ENCODE measurements around the gene CELSR1. TPM values are rescaled to one million over a fixed set of nuclear protein-coding genes. Genes with fewer than 3 reads are reported as not detected.

Gene CELSR1
- polyA plus RNA-seq, 4 donors, result 0.27 to 3.0 (median 1.9) TPM; not detected in 1

GRCh38 chr22:46428171-46428570, 109.2 kb downstream of the CELSR1 start:
- FAIRE-seq, result no peak
- 93 to 95% (median 93%) methylated on average over 17 to 18 of the region's 18 CpGs for WGBS, 3 donors
- H3K4me1 ChIP-seq (ENCODE audit: control insufficient read depth in 3 of 3, insufficient read depth in 2 of 3, low read depth in 1 of 3, low read length in 2 of 3), result peaks cover 2 to 32% (median 6%) of the 10 kb centered on the region in 3 donors

DNA sequence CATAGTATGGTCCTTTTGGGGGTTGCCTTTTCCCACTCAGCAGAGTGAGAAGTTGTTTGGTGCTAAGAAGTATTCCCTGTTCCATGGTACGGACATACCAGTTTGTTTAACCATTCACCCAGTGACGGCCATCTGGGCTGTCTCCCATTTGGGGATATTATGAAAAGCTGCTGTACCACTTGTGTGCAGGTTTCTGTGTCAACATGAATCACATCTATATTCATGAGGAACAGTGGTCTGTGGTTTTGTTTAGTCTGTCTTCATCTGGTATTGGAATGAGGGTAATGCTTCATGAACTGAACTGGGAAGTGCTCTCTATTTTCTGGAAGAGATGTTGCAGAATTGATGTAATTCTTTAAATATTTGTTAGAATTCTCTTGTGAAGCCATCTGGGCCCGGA, 112.4 kb downstream of the CELSR1 start:
- Histone ChIP-seq H3K27me3 (ENCODE audit: control insufficient read depth in 3 of 3, insufficient read depth in 3 of 3, low read length in 3 of 3) (no peaks in the 10 kb centered on the region), H3K4me3 (ENCODE audit: low read depth in 1 of 3, low read length in 3 of 3) (no peak overlapping the region), H3K27ac (ENCODE audit: low read depth in 1 of 3, low read length in 2 of 3) (no peak overlapping the region), H3K9me3 (ENCODE audit: control insufficient read depth in 2 of 2, insufficient read depth in 1 of 2, low read depth in 1 of 2, low read length in 1 of 2) (peaks cover 0 to 6% of the 10 kb centered on the region in 2 donors), H3K36me3 (ENCODE audit: control insufficient read depth in 3 of 3, insufficient read depth in 2 of 3, low read depth in 1 of 3, low read length in 3 of 3) (peaks cover 0 to 4% (median 0%) of the 10 kb centered on the region in 3 donors), H3K4me1 (ENCODE audit: control insufficient read depth in 3 of 3, insufficient read depth in 2 of 3, low read depth in 1 of 3, low read length in 2 of 3) (peaks cover 0 to 7% (median 0%) of the 10 kb centered on the region in 3 donors)
- no peak for DNase-seq
- no peak for FAIRE-seq
- 65 to 82% (median 65%) methylated on average over 3 of the region's 3 CpGs for WGBS, 3 donors

More at GRCh38 chr22:46428171-46428570, 109.2 kb downstream of the CELSR1 start:
- H3K36me3 ChIP-seq (ENCODE audit: control insufficient read depth in 3 of 3, insufficient read depth in 2 of 3, low read depth in 1 of 3, low read length in 3 of 3), result peaks cover 0 to 5% (median 0%) of the 10 kb centered on the region in 3 donors
- H3K4me3 ChIP-seq (ENCODE audit: low read depth in 1 of 3, low read length in 3 of 3), result no peak overlapping the region
- H3K9me3 ChIP-seq (ENCODE audit: control insufficient read depth in 2 of 2, insufficient read depth in 1 of 2, low read depth in 1 of 2, low read length in 1 of 2), result peaks cover 0 to 6% of the 10 kb centered on the region in 2 donors
- DNase-seq, result no peak
- no peak overlapping the region for H3K27ac ChIP-seq (ENCODE audit: low read depth in 1 of 3, low read length in 2 of 3)
- H3K27me3 ChIP-seq (ENCODE audit: control insufficient read depth in 3 of 3, insufficient read depth in 3 of 3, low read length in 3 of 3), result no peaks in the 10 kb centered on the region

- H3K36me3 ChIP-seq (ENCODE audit: control insufficient read depth in 3 of 3, insufficient read depth in 2 of 3, low read depth in 1 of 3, low read length in 3 of 3), result peaks cover 0 to 3% (median 0%) of the 10 kb centered on the region in 3 donors
- peaks cover 0 to 2% (median 0%) of the 10 kb centered on the region in 3 donors for H3K4me1 ChIP-seq (ENCODE audit: control insufficient read depth in 3 of 3, insufficient read depth in 2 of 3, low read depth in 1 of 3, low read length in 2 of 3)
- DNase-seq, result no peak
- H3K27me3 ChIP-seq (ENCODE audit: control insufficient read depth in 3 of 3, insufficient read depth in 3 of 3, low read length in 3 of 3), result no peaks in the 10 kb centered on the region
- WGBS, 3 donors, result 39 to 64% (median 56%) methylated on average over 5 of the region's 5 CpGs
- no peak overlapping the region for H3K4me3 ChIP-seq (ENCODE audit: low read depth in 1 of 3, low read length in 3 of 3)
- no peak for FAIRE-seq
- no peak overlapping the region for H3K27ac ChIP-seq (ENCODE audit: low read depth in 1 of 3, low read length in 2 of 3)
- H3K9me3 ChIP-seq (ENCODE audit: control insufficient read depth in 2 of 2, insufficient read depth in 1 of 2, low read depth in 1 of 2, low read length in 1 of 2), result peaks cover 0 to 6% of the 10 kb centered on the region in 2 donors
Measured at GRCh38 chr22:46424496-46424895, 112.9 kb downstream of the CELSR1 start.

GRCh38 chr22:46422896-46423295, 114.5 kb downstream of the CELSR1 start:
- Histone ChIP-seq H3K4me3 (ENCODE audit: low read depth in 1 of 3, low read length in 3 of 3) (no peak overlapping the region), H3K36me3 (ENCODE audit: control insufficient read depth in 3 of 3, insufficient read depth in 2 of 3, low read depth in 1 of 3, low read length in 3 of 3) (peaks cover 0 to 3% (median 0%) of the 10 kb centered on the region in 3 donors), H3K27ac (ENCODE audit: low read depth in 1 of 3, low read length in 2 of 3) (no peak overlapping the region), H3K9me3 (ENCODE audit: control insufficient read depth in 2 of 2, insufficient read depth in 1 of 2, low read depth in 1 of 2, low read length in 1 of 2) (peaks cover 0 to 6% of the 10 kb centered on the region in 2 donors), H3K4me1 (ENCODE audit: control insufficient read depth in 3 of 3, insufficient read depth in 2 of 3, low read depth in 1 of 3, low read length in 2 of 3) (no peaks in the 10 kb centered on the region), H3K27me3 (ENCODE audit: control insufficient read depth in 3 of 3, insufficient read depth in 3 of 3, low read length in 3 of 3) (no peaks in the 10 kb centered on the region)
- no peak for DNase-seq
- WGBS, 3 donors, result 62 to 68% (median 65%) methylated on average over 8 of the region's 8 CpGs
- FAIRE-seq, result no peak

GRCh38 chr22:46421267-46421666, 116.2 kb downstream of the CELSR1 start:
- H3K4me3 ChIP-seq (ENCODE audit: low read depth in 1 of 3, low read length in 3 of 3), result no peak overlapping the region
- H3K27me3 ChIP-seq (ENCODE audit: control insufficient read depth in 3 of 3, insufficient read depth in 3 of 3, low read length in 3 of 3), result no peaks in the 10 kb centered on the region
- DNase-seq (no peak), FAIRE-seq (no peak)
- WGBS, 3 donors, result 76 to 81% (median 80%) methylated on average over 11 of the region's 11 CpGs
- H3K4me1 ChIP-seq (ENCODE audit: control insufficient read depth in 3 of 3, insufficient read depth in 2 of 3, low read depth in 1 of 3, low read length in 2 of 3), result no peaks in the 10 kb centered on the region
- peaks cover 0 to 3% (median 0%) of the 10 kb centered on the region in 3 donors for H3K36me3 ChIP-seq (ENCODE audit: control insufficient read depth in 3 of 3, insufficient read depth in 2 of 3, low read depth in 1 of 3, low read length in 3 of 3)
- no peak overlapping the region for H3K27ac ChIP-seq (ENCODE audit: low read depth in 1 of 3, low read length in 2 of 3)
- peaks cover 0 to 8% of the 10 kb centered on the region in 2 donors for H3K9me3 ChIP-seq (ENCODE audit: control insufficient read depth in 2 of 2, insufficient read depth in 1 of 2, low read depth in 1 of 2, low read length in 1 of 2)

- Histone ChIP-seq H3K9me3 (ENCODE audit: control insufficient read depth in 2 of 2, insufficient read depth in 1 of 2, low read depth in 1 of 2, low read length in 1 of 2) (peaks cover 0 to 3% of the 10 kb centered on the region in 2 donors), H3K27me3 (ENCODE audit: control insufficient read depth in 3 of 3, insufficient read depth in 3 of 3, low read length in 3 of 3) (no peaks in the 10 kb centered on the region), H3K4me3 (ENCODE audit: low read depth in 1 of 3, low read length in 3 of 3) (no peak overlapping the region), H3K4me1 (ENCODE audit: control insufficient read depth in 3 of 3, insufficient read depth in 2 of 3, low read depth in 1 of 3, low read length in 2 of 3) (no peaks in the 10 kb centered on the region), H3K36me3 (ENCODE audit: control insufficient read depth in 3 of 3, insufficient read depth in 2 of 3, low read depth in 1 of 3, low read length in 3 of 3) (no peaks in the 10 kb centered on the region), H3K27ac (ENCODE audit: low read depth in 1 of 3, low read length in 2 of 3) (no peak overlapping the region)
- 92 to 94% (median 93%) methylated on average over 27 of the region's 27 CpGs for WGBS, 3 donors
- DNase-seq (no peak), FAIRE-seq (no peak)
Measured at GRCh38 chr22:46419754-46420571, 117.5 kb downstream of the CELSR1 start.

GRCh38 chr22:46418827-46419226, 118.6 kb downstream of the CELSR1 start:
- no peaks in the 10 kb centered on the region for H3K4me1 ChIP-seq (ENCODE audit: control insufficient read depth in 3 of 3, insufficient read depth in 2 of 3, low read depth in 1 of 3, low read length in 2 of 3)
- H3K36me3 ChIP-seq (ENCODE audit: control insufficient read depth in 3 of 3, insufficient read depth in 2 of 3, low read depth in 1 of 3, low read length in 3 of 3), result no peaks in the 10 kb centered on the region
- no peak for DNase-seq
- no peak for FAIRE-seq
- no peaks in the 10 kb centered on the region for H3K27me3 ChIP-seq (ENCODE audit: control insufficient read depth in 3 of 3, insufficient read depth in 3 of 3, low read length in 3 of 3)
- H3K27ac ChIP-seq (ENCODE audit: low read depth in 1 of 3, low read length in 2 of 3), result no peak overlapping the region
- 51 to 57% (median 55%) methylated on average over 11 of the region's 11 CpGs for whole genome bisulfite sequencing, 3 donors
- peaks cover 0 to 3% of the 10 kb centered on the region in 2 donors for H3K9me3 ChIP-seq (ENCODE audit: control insufficient read depth in 2 of 2, insufficient read depth in 1 of 2, low read depth in 1 of 2, low read length in 1 of 2)
- H3K4me3 ChIP-seq (ENCODE audit: low read depth in 1 of 3, low read length in 3 of 3), result no peak overlapping the region

GRCh38 chr22:46417769-46418168, 119.7 kb downstream of the CELSR1 start:
- DNase-seq (no peak), FAIRE-seq (no peak)
- 64 to 77% (median 70%) methylated on average over 7 of the region's 7 CpGs for WGBS, 3 donors
- Histone ChIP-seq H3K36me3 (ENCODE audit: control insufficient read depth in 3 of 3, insufficient read depth in 2 of 3, low read depth in 1 of 3, low read length in 3 of 3) (no peaks in the 10 kb centered on the region), H3K4me3 (ENCODE audit: low read depth in 1 of 3, low read length in 3 of 3) (no peak overlapping the region), H3K27ac (ENCODE audit: low read depth in 1 of 3, low read length in 2 of 3) (no peak overlapping the region), H3K9me3 (ENCODE audit: control insufficient read depth in 2 of 2, insufficient read depth in 1 of 2, low read depth in 1 of 2, low read length in 1 of 2) (peaks cover 0 to 3% of the 10 kb centered on the region in 2 donors), H3K27me3 (ENCODE audit: control insufficient read depth in 3 of 3, insufficient read depth in 3 of 3, low read length in 3 of 3) (no peaks in the 10 kb centered on the region), H3K4me1 (ENCODE audit: control insufficient read depth in 3 of 3, insufficient read depth in 2 of 3, low read depth in 1 of 3, low read length in 2 of 3) (no peaks in the 10 kb centered on the region)

Data from small intestine (tissue), 7 donors.